ENCODE data around the gene PHETA1. TPM values are rescaled to one million over a fixed set of nuclear protein-coding genes. Genes with fewer than 3 reads are reported as not detected.

The PHETA1 gene
- total and polyA plus RNA-seq, 2 donors (not counting 1 experiment from before 2014, with no cell fraction given) = 7.4 to 9.4 TPM

- H3K36me3 ChIP-seq (replicated peaks in 1 of 2; ENCODE audit: control extremely low read depth in 1 of 2, control insufficient read depth in 1 of 2, extremely low read depth in 1 of 2, insufficient read depth in 2 of 2, low read length in 1 of 2) = no peaks in the 10 kb centered on the region
- no peaks in the 10 kb centered on the region for H3K4me1 ChIP-seq (ENCODE audit: control insufficient read depth in 2 of 2, insufficient read depth in 2 of 2, low read length in 2 of 2)
- peaks cover 7% of the 10 kb centered on the region for H3K27me3 Mint-ChIP-seq
- no peak overlapping the region for H3K4me3 ChIP-seq (ENCODE audit: control extremely low read depth in 1 of 5, extremely low read depth in 1 of 5, insufficient read depth in 1 of 5, low read depth in 2 of 5, low read length in 4 of 5)
- H3K79me2 ChIP-seq (ENCODE audit: control insufficient read depth, insufficient read depth, low read length) = no peaks in the 10 kb centered on the region
- H2AFZ ChIP-seq (ENCODE audit: insufficient read depth, low read depth, low read length, poor library complexity, severe bottlenecking) = no peak overlapping the region
- DNase-seq (no peak), ATAC-seq (ENCODE audit: low read depth) (no peak)
- WGBS (ENCODE audit: insufficient coverage) = 100% methylated on average over 2 of the region's 5 CpGs
- H3K4me3 Mint-ChIP-seq = no peak overlapping the region
- H3K9ac ChIP-seq (ENCODE audit: low read length) = no peak overlapping the region
- peaks cover 0 to 4% (median 0%) of the 10 kb centered on the region in 3 donors for H3K9me3 ChIP-seq (ENCODE audit: control extremely low read depth in 1 of 3, control insufficient read depth in 2 of 3, insufficient read depth in 1 of 3, low read length in 2 of 3)
- H3K27ac Mint-ChIP-seq = no peak overlapping the region
- TF ChIP-seq EZH2 (IDR thresholded peaks at IDR 0.05; ENCODE audit: borderline replicate concordance, insufficient read depth, low read depth, low read length, poor library complexity, severe bottlenecking) (no peak), CTCF (IDR thresholded peaks at IDR 0.05) (no peak)
- no peak overlapping the region for H3K27ac ChIP-seq (ENCODE audit: low read length in 2 of 2)
- no peaks in the 10 kb centered on the region for H3K9me3 Mint-ChIP-seq (ENCODE audit: insufficient read depth)
- intact Hi-C loops (cut with micrococcal nuclease) = no loop called here
- ChIA-PET POLR2A (no interaction called here), CTCF (no interaction called here)
- no peaks in the 10 kb centered on the region for H3K4me1 Mint-ChIP-seq
- H3K27me3 ChIP-seq (replicated peaks in 1 of 4; ENCODE audit: control extremely low read depth in 1 of 4, control insufficient read depth in 3 of 4, insufficient read depth in 4 of 4, low read length in 3 of 4) = no peaks in the 10 kb centered on the region
- H4K20me1 ChIP-seq (ENCODE audit: control insufficient read depth, insufficient read depth, low read length, poor library complexity, severe bottlenecking) = no peaks in the 10 kb centered on the region
- no peak overlapping the region for H3K4me2 ChIP-seq (replicated peaks; ENCODE audit: low read depth, low read length, poor library complexity, severe bottlenecking)
Observed at GRCh38 chr12:111321317-111321716, 47.6 kb downstream of the PHETA1 start.

- Histone ChIP-seq H3K79me2 (ENCODE audit: control insufficient read depth, insufficient read depth, low read length) (no peaks in the 10 kb centered on the region), H3K4me1 (ENCODE audit: control insufficient read depth in 2 of 2, insufficient read depth in 2 of 2, low read length in 2 of 2) (no peaks in the 10 kb centered on the region), H3K4me2 (replicated peaks; ENCODE audit: low read depth, low read length, poor library complexity, severe bottlenecking) (no peak overlapping the region), H3K4me3 (ENCODE audit: control extremely low read depth in 1 of 5, extremely low read depth in 1 of 5, insufficient read depth in 1 of 5, low read depth in 2 of 5, low read length in 4 of 5) (no peak overlapping the region), H3K9ac (ENCODE audit: low read length) (no peak overlapping the region), H3K27ac (ENCODE audit: low read length in 2 of 2) (no peak overlapping the region), H3K36me3 (replicated peaks in 1 of 2; ENCODE audit: control extremely low read depth in 1 of 2, control insufficient read depth in 1 of 2, extremely low read depth in 1 of 2, insufficient read depth in 2 of 2, low read length in 1 of 2) (no peaks in the 10 kb centered on the region), H2AFZ (ENCODE audit: insufficient read depth, low read depth, low read length, poor library complexity, severe bottlenecking) (no peak overlapping the region), H4K20me1 (ENCODE audit: control insufficient read depth, insufficient read depth, low read length, poor library complexity, severe bottlenecking) (no peaks in the 10 kb centered on the region), H3K9me3 (ENCODE audit: control extremely low read depth in 1 of 3, control insufficient read depth in 2 of 3, insufficient read depth in 1 of 3, low read length in 2 of 3) (peaks cover 0 to 4% (median 0%) of the 10 kb centered on the region in 3 donors), H3K27me3 (replicated peaks in 1 of 4; ENCODE audit: control extremely low read depth in 1 of 4, control insufficient read depth in 3 of 4, insufficient read depth in 4 of 4, low read length in 3 of 4) (no peaks in the 10 kb centered on the region)
- Mint-ChIP-seq H3K9me3 (ENCODE audit: insufficient read depth) (no peaks in the 10 kb centered on the region), H3K27ac (no peak overlapping the region), H3K4me1 (no peaks in the 10 kb centered on the region), H3K27me3 (peaks cover 7% of the 10 kb centered on the region), H3K4me3 (no peak overlapping the region)
- ATAC-seq (ENCODE audit: low read depth) (no peak), DNase-seq (no peak)
- intact Hi-C loops (cut with micrococcal nuclease) = no loop called here
- TF ChIP-seq EZH2 (IDR thresholded peaks at IDR 0.05; ENCODE audit: borderline replicate concordance, insufficient read depth, low read depth, low read length, poor library complexity, severe bottlenecking) (no peak), CTCF (IDR thresholded peaks at IDR 0.05) (no peak)
- 95% methylated on average over 65 of the region's 67 CpGs for WGBS (ENCODE audit: insufficient coverage)
- ChIA-PET POLR2A (no interaction called here), CTCF (no interaction called here)
Observed at GRCh38 chr12:111320258-111321050, 48.4 kb downstream of the PHETA1 start.
